ENCODE data around the gene NLRC5.

- TF ChIP-seq CTCF (IDR thresholded peaks at IDR 0.05; ENCODE audit: insufficient read depth, low read length, poor library complexity, severe bottlenecking), result no peak
- TF ChIP-seq EZH2phosphoT487 (conservative IDR thresholded peaks at IDR 0.05; ENCODE audit: low read length), result no peak
Measured at GRCh38 chr16:57000271-57001025, 11.1 kb downstream of the NLRC5 start.
